GM23338 (cell line): ENCODE measurements around the gene DOLPP1. TPM values are rescaled to one million over a fixed set of nuclear protein-coding genes. Genes with fewer than 3 reads are reported as not detected.

ENCODE experiments used
- ATAC-seq: fragments of 200-7000 bp; cut with Tn5 transposase; 3 replicates; pipeline ENCODE4 v1.9.1; 2020
- DNase-seq: peaks from one replicate; pipeline ENCODE4 v3.0.0-alpha.2; 2015; ENCODE audit warnings: low spot score
- H2AFZ ChIP-seq: fragments of 200-600 bp; sonication (generic); 2 replicates; pipeline ENCODE4 v1.8.0; 2016; ENCODE audit warnings: antibody characterized with exemption, mild to moderate bottlenecking, moderate library complexity
- H3F3A ChIP-seq: fragments of 200-600 bp; sonication (generic); replicated peaks from 2 replicates; pipeline ENCODE4 v1.8.0; 2017; ENCODE audit warnings: antibody characterized with exemption, mixed run types, low read depth
- H3K27ac ChIP-seq: fragments of 200-600 bp; sonication (generic); 2 replicates; pipeline ENCODE4 v1.6.1; 2016; ENCODE audit warnings: low read depth
- H3K27me3 ChIP-seq: fragments of 200-600 bp; sonication (generic); 2 replicates; pipeline ENCODE4 v1.8.0; 2016; ENCODE audit warnings: mild to moderate bottlenecking, mixed run types, moderate library complexity; ENCODE audit not compliant: insufficient read depth
- H3K36me3 ChIP-seq: fragments of 200-600 bp; sonication (generic); 2 replicates; pipeline ENCODE4 v1.8.0; 2016; ENCODE audit warnings: mild to moderate bottlenecking; ENCODE audit not compliant: insufficient read depth
- H3K4me1 ChIP-seq: fragments of 200-600 bp; sonication (generic); 2 replicates; pipeline ENCODE4 v1.8.0; 2016; ENCODE audit warnings: mild to moderate bottlenecking, moderate library complexity; ENCODE audit not compliant: insufficient read depth
- H3K4me2 ChIP-seq: fragments of 200-600 bp; sonication (generic); 2 replicates; pipeline ENCODE4 v1.7.1; 2017; ENCODE audit warnings: mixed run types
- H3K4me3 ChIP-seq: fragments of 200-600 bp; sonication (generic); 2 replicates; pipeline ENCODE4 v1.6.1; 2016; ENCODE audit warnings: mixed run types
- H3K79me2 ChIP-seq: fragments of 200-600 bp; sonication (generic); replicated peaks from 2 replicates; pipeline ENCODE4 v1.8.0; 2017; ENCODE audit warnings: mild to moderate bottlenecking; ENCODE audit not compliant: insufficient read depth
- H3K9me2 ChIP-seq: fragments of 200-600 bp; sonication (generic); 2 replicates; pipeline ENCODE4 v1.8.0; 2017; ENCODE audit not compliant: insufficient read depth
- H4K20me1 ChIP-seq: fragments of 200-600 bp; sonication (generic); replicated peaks from 2 replicates; pipeline ENCODE4 v1.8.0; 2017; ENCODE audit warnings: mild to moderate bottlenecking; ENCODE audit not compliant: insufficient read depth
- H3K27ac Mint-ChIP-seq: 2 replicates; pipeline ENCODE4 v1.8.0; 2020; ENCODE audit warnings: inconsistent platforms, mild to moderate bottlenecking, moderate library complexity, mixed read lengths
- H3K27me3 Mint-ChIP-seq: 3 replicates; pipeline ENCODE4 v1.8.0; 2022; ENCODE audit warnings: low read depth, mild to moderate bottlenecking, moderate library complexity, mixed read lengths, inconsistent platforms; ENCODE audit not compliant: insufficient read depth, poor library complexity
- H3K36me3 Mint-ChIP-seq: 3 replicates; pipeline ENCODE4 v1.8.0; 2021; ENCODE audit warnings: low read depth, mild to moderate bottlenecking, inconsistent platforms, moderate library complexity, mixed read lengths
- H3K4me1 Mint-ChIP-seq: 3 replicates; pipeline ENCODE4 v1.8.0; 2020; ENCODE audit warnings: mild to moderate bottlenecking, inconsistent platforms, mixed read lengths
- H3K4me3 Mint-ChIP-seq: 3 replicates; pipeline ENCODE4 v1.8.0; 2021; ENCODE audit warnings: moderate library complexity, mild to moderate bottlenecking, inconsistent platforms, mixed read lengths
- H3K9me3 Mint-ChIP-seq: 3 replicates; pipeline ENCODE4 v1.8.0; 2020; ENCODE audit warnings: moderate library complexity, mild to moderate bottlenecking, inconsistent platforms, mixed read lengths
- CREB1 ChIP-seq: fragments of 250-450 bp; sonication (Bioruptor Pico); IDR thresholded peaks from 2 replicates; pipeline ENCODE4 v1.5.0; 2020; ENCODE audit warnings: low read depth, mild to moderate bottlenecking, moderate library complexity
- CTCF ChIP-seq, 2 experiments: fragments of 200-600 bp in 1 of 2; sonication (generic) in 1 of 2; conservative IDR thresholded peaks; 2 replicates each; pipeline versions ENCODE4 v1.5.1 to v1.6.1; 2016 to 2017; ENCODE audit warnings: antibody characterized with exemption in 2 of 2, low read depth in 2 of 2, mild to moderate bottlenecking in 2 of 2, moderate library complexity in 1 of 2
- ETS1 ChIP-seq: IDR thresholded peaks from 2 replicates; pipeline ENCODE4 v1.6.1; 2016; ENCODE audit warnings: antibody characterized with exemption
- EZH2 ChIP-seq: fragments of 200-600 bp; sonication (generic); IDR thresholded peaks from one replicate; pipeline ENCODE4 v1.8.0; 2017; ENCODE audit warnings: antibody characterized with exemption, mild to moderate bottlenecking, low read depth; ENCODE audit not compliant: unreplicated experiment
- EZH2phosphoT487 ChIP-seq: fragments of 200-600 bp; sonication (generic); IDR thresholded peaks from one replicate; pipeline ENCODE4 v1.8.1; 2018; ENCODE audit warnings: antibody characterized with exemption; ENCODE audit not compliant: unreplicated experiment
- JUNB ChIP-seq: IDR thresholded peaks from one replicate; pipeline ENCODE4 v1.6.1; 2016; ENCODE audit warnings: antibody characterized with exemption; ENCODE audit not compliant: unreplicated experiment
- NANOG ChIP-seq: IDR thresholded peaks from 2 replicates; pipeline ENCODE4 v1.6.1; 2016; ENCODE audit warnings: antibody characterized with exemption, borderline replicate concordance
- POLR2AphosphoS5 ChIP-seq: IDR thresholded peaks from 2 replicates; pipeline ENCODE4 v1.6.1; 2016; ENCODE audit warnings: antibody characterized with exemption, low read depth
- REST ChIP-seq: IDR thresholded peaks from one replicate; pipeline ENCODE4 v1.6.1; 2018; ENCODE audit warnings: antibody characterized with exemption; ENCODE audit not compliant: unreplicated experiment
- STAT1 ChIP-seq: IDR thresholded peaks from one replicate; pipeline ENCODE4 v1.6.1; 2016; ENCODE audit warnings: antibody characterized with exemption; ENCODE audit not compliant: unreplicated experiment
- ZNF114 ChIP-seq: fragments of 250-450 bp; sonication (Bioruptor Pico); IDR thresholded peaks from 2 replicates; pipeline ENCODE4 v1.5.0; 2020; ENCODE audit warnings: mild to moderate bottlenecking, moderate library complexity
- ZNF331 ChIP-seq: fragments of 250-450 bp; sonication (Bioruptor Pico); IDR thresholded peaks from 2 replicates; pipeline ENCODE4 v1.5.0; 2020; ENCODE audit warnings: low read depth, mild to moderate bottlenecking, moderate library complexity
- ZNF462 ChIP-seq: fragments of 250-450 bp; sonication (Bioruptor Pico); IDR thresholded peaks from 2 replicates; pipeline ENCODE4 v1.5.0; 2020; ENCODE audit warnings: mild to moderate bottlenecking, moderate library complexity
- polyA plus RNA-seq: library from polyadenylated mRNA; unstranded; fragments of >200 nt; fragmentation: Nextera tagmentation; extraction: Ambion mirVana; gene quantifications from 2 replicates; pipeline ENCODE4 v1.2.1, GENCODE V29; 2016
- total RNA-seq: library from RNA; depleted of rRNA; stranded (reverse); fragments of >200 nt; shearing (Covaris generic); gene quantifications from 2 replicates; pipeline ENCODE4 v1.2.3, GENCODE V29; 2014

DOLPP1 gene
- total and polyA plus RNA-seq, 2 experiments from 2014 or later, result 23.3 to 31.9 TPM

- Mint-ChIP-seq H3K27ac (no peak overlapping the region), H3K36me3 (no peaks in the 10 kb centered on the region), H3K4me3 (no peak overlapping the region), H3K4me1 (peaks cover 6% of the 10 kb centered on the region), H3K9me3 (no peaks in the 10 kb centered on the region), H3K27me3 (peaks cover 16% of the 10 kb centered on the region)
- no peaks in the 10 kb centered on the region for H3F3A ChIP-seq
- H3K36me3 ChIP-seq, result no peaks in the 10 kb centered on the region
- no peak overlapping the region for H3K4me3 ChIP-seq
- no peaks in the 10 kb centered on the region for H3K79me2 ChIP-seq
- H3K4me1 ChIP-seq, result peaks cover under 1% of the 10 kb centered on the region; the same call in 1 of the 2 replicates
- peaks cover 4% of the 10 kb centered on the region; the same call in 1 of the 2 replicates for H4K20me1 ChIP-seq
- TF ChIP-seq REST (no peak), CTCF (conservative IDR thresholded peaks at IDR 0.05; ENCODE audit: low read depth in 2 of 2) (no peak), ETS1 (no peak), ZNF114 (CRISPR knock-in tag) (no peak), ZNF331 (CRISPR knock-in tag) (no peak), EZH2phosphoT487 (no peak), POLR2AphosphoS5 (no peak), JUNB (no peak), EZH2 (no peak), ZNF462 (CRISPR knock-in tag) (no peak), CREB1 (CRISPR knock-in tag) (no peak), STAT1 (no peak), NANOG (no peak)
- DNase-seq, result no peak
- no peak overlapping the region for H3K27ac ChIP-seq
- ATAC-seq, result no peak
- H2AFZ ChIP-seq, result no peak overlapping the region
- no peaks in the 10 kb centered on the region for H3K27me3 ChIP-seq
- no peaks in the 10 kb centered on the region for H3K9me2 ChIP-seq
- no peak overlapping the region for H3K4me2 ChIP-seq
Measured at GRCh38 chr9:129097671-129098306, 16.9 kb downstream of the DOLPP1 start.
